Mononuclear cell (primary cell): ENCODE results near the gene PKIB. TPM values are rescaled to one million over a fixed set of nuclear protein-coding genes. Genes with fewer than 3 reads are reported as not detected.

Experiments
- H3K27me3 ChIP-seq: 2 replicates; pipeline ENCODE4 v1.6.0; 2011; ENCODE audit warnings: low read length, control low read depth; ENCODE audit not compliant: insufficient read depth
- H3K4me1 ChIP-seq: 2 replicates; pipeline ENCODE4 v1.5.1; 2011; ENCODE audit warnings: mild to moderate bottlenecking, low read length, control low read depth; ENCODE audit not compliant: insufficient read depth
- H3K4me3 ChIP-seq: 2 replicates; pipeline ENCODE4 v1.5.1; 2011; ENCODE audit warnings: mild to moderate bottlenecking, low read length, moderate library complexity
- H3K9me3 ChIP-seq: 2 replicates; pipeline ENCODE4 v1.5.1; 2011; ENCODE audit warnings: low read depth, mild to moderate bottlenecking, control low read depth, low read length
- total RNA-seq: library from RNA; depleted of rRNA; stranded (reverse); fragments of >200 nt; gene quantifications from one replicate; pipeline ENCODE4 v1.2.3, GENCODE V29; 2012

PKIB gene
- total RNA-seq, 1 donor, result 2.1 TPM

DNA sequence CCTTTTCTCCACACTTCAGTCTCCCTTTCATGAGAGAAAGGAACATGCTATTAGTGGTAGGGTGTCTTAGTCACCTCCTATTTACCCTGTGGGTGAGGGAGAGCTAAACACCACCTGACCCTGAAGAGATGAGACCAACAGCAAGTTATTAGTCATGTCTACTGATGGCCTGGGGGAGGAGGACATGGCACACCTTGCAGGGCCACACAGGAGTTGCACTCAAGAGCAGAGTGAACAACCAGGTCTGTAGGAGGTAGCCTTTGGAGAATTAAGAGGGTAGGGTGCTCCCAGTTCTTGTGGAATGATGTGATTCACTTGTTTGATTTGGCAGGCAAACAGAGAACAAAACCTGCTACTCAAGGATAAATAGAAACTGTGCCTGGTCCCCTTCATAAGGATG lies 86.6 kb downstream of the PKIB start:
- Histone ChIP-seq H3K4me3 (no peak overlapping the region), H3K9me3 (no peaks in the 10 kb centered on the region), H3K27me3 (no peaks in the 10 kb centered on the region), H3K4me1 (no peaks in the 10 kb centered on the region)

DNA sequence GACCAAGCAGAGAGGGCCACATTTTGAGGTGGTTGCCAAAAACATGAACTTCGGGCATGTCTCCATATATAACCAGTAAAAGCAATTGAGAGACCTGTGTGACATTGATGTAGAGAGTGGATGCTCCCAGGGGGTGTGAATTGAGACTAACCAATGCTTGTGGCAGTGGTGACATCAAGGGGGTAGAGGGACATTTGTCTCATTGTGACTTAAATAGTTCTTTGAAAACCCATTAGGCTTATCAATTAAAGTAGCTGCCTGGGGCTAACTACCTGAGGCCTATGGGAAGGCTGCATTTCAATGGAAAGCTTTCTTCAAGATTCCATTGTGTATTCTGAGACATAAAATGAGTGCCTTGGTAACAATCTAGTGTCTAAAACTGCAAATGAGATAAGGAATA lies 87.3 kb downstream of the PKIB start:
- Histone ChIP-seq H3K9me3 (no peaks in the 10 kb centered on the region), H3K27me3 (no peaks in the 10 kb centered on the region), H3K4me1 (no peaks in the 10 kb centered on the region), H3K4me3 (no peak overlapping the region)

DNA sequence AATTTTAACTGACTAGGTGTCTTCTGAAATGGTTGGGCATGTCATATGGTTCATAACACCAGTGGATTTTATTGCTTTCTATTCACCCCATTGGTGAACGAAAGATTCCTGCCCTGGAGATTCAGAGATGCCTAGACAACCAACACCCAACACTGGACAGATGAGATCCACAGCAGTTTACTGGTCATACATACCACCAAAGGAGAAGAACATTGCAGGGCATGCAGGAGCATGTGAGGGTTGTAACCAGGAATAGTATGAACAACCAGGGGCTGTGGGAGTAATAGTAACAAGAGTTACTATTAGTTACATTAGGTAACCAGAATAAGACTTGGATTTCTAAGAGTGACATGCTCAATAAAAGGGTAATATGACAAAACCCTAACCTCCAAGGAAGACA lies 91.5 kb downstream of the PKIB start:
- Histone ChIP-seq H3K9me3 (no peaks in the 10 kb centered on the region), H3K27me3 (no peaks in the 10 kb centered on the region), H3K4me3 (no peak overlapping the region), H3K4me1 (no peaks in the 10 kb centered on the region)

DNA sequence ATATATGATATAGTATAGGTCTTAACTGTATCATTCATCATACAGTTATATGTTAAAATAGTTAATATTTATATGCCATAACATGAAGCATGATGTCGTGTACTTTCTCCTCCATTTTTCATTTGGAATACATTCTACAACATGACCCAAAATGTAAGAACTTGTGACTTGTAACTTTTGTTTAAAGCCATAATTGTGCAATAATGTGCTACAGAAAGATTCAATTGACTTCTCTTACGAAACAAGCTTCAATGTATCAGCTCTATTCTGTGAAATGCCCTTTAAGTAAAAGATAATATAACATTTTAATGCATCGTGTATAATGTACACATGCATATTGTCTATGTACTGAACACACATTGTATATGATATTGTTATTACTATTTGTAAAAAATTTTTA lies 92.6 kb downstream of the PKIB start:
- Histone ChIP-seq H3K9me3 (no peaks in the 10 kb centered on the region), H3K4me1 (no peaks in the 10 kb centered on the region), H3K27me3 (peaks cover under 1% of the 10 kb centered on the region), H3K4me3 (no peak overlapping the region)

DNA sequence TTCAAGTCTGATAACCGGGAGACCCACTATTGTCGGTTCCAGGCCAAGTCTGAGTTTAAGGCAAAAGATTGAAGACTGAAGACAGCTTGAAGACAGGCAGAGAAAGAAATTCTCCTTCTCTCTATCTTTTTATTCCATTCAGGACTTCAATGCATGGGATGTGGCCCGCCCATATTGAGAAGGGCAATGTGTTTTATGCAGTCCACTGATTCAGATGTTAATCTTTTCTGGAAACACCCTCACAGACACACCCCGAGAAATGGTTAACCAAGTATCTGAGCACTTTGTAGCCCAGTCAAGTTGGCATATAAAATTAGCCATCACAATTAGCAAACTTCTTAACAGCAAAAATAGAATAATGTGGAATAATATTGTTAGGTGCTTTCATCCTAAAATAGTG lies 93.9 kb downstream of the PKIB start:
- no peaks in the 10 kb centered on the region for H3K9me3 ChIP-seq
- peaks cover 11% of the 10 kb centered on the region for H3K27me3 ChIP-seq
- no peak overlapping the region for H3K4me3 ChIP-seq
- H3K4me1 ChIP-seq, result no peaks in the 10 kb centered on the region

DNA sequence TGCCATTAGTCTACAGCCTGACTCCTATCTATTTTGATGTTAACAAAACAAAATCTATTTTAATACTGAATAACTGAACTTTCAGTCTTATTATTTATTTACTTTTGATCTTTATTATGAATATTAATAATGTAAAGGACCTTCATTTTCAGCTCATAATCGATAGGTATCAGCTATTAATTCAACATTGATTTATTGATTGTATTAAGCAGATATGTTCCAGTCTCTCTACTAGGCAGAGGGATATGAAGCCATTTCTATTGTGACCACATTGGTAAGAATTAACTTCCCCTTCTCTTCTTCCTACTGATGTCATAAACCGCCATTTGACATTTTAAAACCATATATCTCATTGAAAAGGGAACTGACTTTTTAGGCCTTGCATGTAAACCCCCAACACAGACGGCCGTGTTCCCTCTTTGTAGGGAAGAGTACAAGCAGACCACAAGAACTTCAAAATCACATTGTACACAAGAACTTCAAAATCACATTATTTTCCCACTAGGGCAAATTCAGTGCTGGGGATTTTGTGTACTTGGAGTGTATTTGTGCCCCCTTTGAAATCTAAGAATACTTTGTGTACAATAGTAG lies 99.8 kb downstream of the PKIB start:
- Histone ChIP-seq H3K9me3 (no peaks in the 10 kb centered on the region), H3K4me1 (peaks cover 15% of the 10 kb centered on the region), H3K27me3 (peaks cover 11% of the 10 kb centered on the region), H3K4me3 (no peak overlapping the region)

DNA sequence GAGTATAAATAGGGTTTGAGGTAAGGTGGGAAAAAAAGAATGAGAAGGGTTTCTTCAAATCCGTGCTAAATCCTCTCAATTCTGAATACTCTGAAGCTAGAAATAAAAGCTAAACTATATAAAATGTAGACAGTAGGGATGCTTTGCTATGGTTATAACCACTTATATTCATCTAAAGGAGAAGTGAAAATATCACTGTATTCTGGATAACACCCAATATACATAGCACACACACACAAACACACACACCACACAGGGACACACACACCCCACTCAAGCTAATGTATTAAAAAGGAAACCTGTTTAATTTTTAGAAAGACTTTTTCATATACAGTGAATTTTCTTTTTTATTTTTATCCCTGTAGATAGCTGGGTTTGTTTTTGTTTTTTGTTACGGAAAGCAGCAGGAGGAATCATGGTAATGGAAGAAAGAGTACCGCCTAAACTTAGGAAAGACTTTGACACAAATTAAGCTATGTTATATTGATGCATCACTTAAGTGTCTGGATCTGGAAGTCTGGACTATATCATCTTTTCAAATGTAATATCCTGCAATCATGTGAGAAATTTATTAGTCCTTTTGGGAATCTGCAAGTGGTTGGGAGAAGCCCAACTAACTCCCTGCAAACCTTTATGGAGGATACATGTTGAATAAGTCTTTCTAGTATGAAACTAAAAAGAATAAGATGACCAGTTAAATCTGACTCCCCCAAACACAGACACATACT lies 100.9 kb downstream of the PKIB start:
- H3K4me3 ChIP-seq, result no peak overlapping the region

DNA sequence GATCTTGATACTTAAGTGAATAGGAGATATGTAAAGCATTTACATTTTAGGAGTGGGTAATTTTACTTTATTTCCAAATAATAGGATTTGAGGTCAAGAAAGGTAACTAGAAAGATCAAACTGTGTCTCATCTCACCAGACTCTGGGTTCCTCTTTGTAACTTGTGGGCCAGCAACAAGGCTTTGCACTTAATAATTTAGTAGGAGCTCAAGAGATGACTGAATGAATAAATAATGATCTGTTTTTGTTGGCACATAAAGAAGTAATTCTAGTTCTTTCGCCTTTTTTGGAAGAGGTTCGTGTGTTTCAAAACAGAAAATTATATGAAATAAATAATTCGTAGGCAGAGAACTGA lies 101.9 kb downstream of the PKIB start:
- Histone ChIP-seq H3K4me3 (no peak overlapping the region), H3K27me3 (peaks cover 11% of the 10 kb centered on the region), H3K9me3 (no peaks in the 10 kb centered on the region), H3K4me1 (peaks cover 15% of the 10 kb centered on the region)

More for the DNA sequence above, 100.9 kb downstream of the PKIB start:
- H3K4me1 ChIP-seq, result peaks cover 15% of the 10 kb centered on the region
- peaks cover 11% of the 10 kb centered on the region for H3K27me3 ChIP-seq
- no peaks in the 10 kb centered on the region for H3K9me3 ChIP-seq

DNA sequence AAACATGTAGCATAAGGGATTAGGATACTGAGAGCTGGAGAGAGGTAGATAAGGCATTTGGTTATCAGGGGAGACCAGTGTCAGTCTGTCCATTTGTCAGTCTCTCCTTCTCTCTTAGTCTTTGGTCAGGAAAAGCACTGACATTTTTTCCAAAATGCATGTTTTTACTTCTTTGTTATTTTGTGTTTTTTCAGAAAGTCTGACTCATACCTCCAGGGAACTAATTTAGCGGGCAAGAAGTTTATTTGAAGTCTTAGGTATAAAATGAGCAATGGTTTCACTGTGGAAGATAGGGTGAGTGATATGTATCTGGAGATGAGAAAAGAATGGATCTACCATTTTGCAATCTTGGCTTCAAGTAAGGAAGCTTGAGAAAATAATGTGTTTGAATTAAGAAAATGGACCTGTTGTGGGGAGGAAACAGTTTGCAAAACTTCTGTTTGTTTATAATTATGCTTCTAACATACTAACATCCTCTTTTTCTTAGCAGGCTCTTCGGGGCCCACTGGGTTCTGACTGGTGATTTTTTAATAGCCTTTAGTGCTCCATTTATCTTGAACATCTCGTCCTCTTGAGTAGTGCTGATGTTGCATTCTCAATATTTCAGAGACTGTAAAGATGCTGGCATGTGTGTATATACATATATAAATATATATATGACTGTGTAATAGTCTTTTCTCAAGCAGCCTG lies 102.4 kb downstream of the PKIB start:
- H3K4me1 ChIP-seq, result peaks cover 15% of the 10 kb centered on the region
- H3K9me3 ChIP-seq, result no peaks in the 10 kb centered on the region
- H3K4me3 ChIP-seq, result no peak overlapping the region

DNA sequence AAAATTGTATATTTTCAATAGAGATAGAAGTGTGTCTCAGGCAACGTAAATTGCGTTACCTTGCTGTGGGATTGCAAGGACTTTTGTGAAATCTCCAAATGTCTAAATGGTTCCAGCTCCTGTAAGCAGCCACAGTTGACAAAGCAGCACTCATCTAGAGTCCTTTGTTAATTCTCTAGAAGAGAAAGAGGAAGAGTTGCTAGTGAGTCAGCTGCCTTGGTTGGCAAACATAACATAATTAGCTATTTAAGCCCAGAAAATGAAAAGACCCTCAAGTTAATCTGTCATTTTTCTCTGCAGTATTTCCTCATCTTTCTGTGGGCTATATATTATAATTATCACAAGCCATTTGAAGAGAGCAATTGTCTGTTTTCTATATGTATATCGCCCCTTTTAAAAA lies 102.9 kb downstream of the PKIB start:
- H3K4me1 ChIP-seq, result peaks cover 15% of the 10 kb centered on the region
- peaks cover 8% of the 10 kb centered on the region for H3K27me3 ChIP-seq
- no peak overlapping the region for H3K4me3 ChIP-seq
- no peaks in the 10 kb centered on the region for H3K9me3 ChIP-seq

More for the DNA sequence above, 102.4 kb downstream of the PKIB start:
- peaks cover 11% of the 10 kb centered on the region for H3K27me3 ChIP-seq

DNA sequence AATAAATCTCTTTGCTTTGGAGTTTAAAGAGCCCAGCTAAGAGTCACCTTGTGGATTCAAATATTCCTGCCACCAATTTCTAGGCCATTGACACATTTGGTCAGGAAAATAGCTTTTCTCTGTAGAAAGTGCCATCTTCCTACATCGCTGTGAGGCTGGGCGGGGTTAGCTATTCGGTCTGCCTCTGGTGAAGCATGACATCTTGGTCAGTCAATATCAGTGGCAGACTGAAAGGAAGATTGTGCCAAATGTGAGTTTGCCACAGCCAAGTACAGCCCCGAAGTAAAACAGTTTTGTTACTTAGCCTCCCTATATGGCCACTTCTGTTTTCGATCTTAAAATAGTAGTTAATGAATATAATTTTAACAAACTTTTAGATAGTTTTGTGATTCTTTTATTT lies 103.9 kb downstream of the PKIB start:
- no peaks in the 10 kb centered on the region for H3K27me3 ChIP-seq
- peaks cover 15% of the 10 kb centered on the region for H3K4me1 ChIP-seq
- no peak overlapping the region for H3K4me3 ChIP-seq
- H3K9me3 ChIP-seq, result no peaks in the 10 kb centered on the region

DNA sequence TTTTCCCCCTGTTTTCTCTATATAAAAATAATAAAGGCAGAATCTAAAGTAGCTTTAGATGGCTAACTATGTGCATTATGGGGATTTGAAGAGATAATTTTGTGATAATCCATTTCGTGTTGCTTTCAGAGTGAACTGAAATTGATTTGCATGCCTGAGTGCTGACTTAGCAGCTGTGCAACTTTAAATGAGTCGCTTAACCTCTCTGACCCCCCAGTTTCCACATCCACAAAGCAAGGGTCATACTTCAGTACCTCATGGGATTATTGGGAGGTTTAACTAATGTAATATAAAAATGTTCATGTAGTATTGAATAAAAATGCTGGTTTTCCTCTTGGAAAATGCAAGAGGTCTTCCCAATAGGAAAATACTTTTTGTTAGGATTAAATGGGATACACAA lies 105.5 kb downstream of the PKIB start:
- H3K27me3 ChIP-seq, result no peaks in the 10 kb centered on the region
- H3K4me1 ChIP-seq, result peaks cover 10% of the 10 kb centered on the region

DNA sequence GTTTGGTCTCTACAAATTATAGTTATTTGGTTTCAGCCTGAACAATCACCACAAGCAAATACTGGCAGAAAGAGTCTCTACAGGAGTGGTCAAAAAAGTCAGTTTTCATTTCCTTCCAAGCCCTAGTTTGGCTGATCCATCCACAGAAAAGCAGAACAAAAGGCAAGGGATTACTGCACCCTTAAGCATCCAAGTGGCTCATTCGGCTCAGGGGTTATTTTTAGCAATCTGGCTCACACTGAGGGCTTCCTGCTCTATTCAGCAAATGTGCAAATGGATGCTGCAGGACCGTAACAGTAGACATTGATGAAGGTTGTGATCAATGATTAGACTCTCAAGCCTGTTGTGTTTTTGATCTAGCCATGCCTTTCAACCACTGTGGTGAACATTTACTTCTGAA lies 107.1 kb downstream of the PKIB start:
- Histone ChIP-seq H3K9me3 (no peaks in the 10 kb centered on the region), H3K4me3 (no peak overlapping the region), H3K4me1 (peaks cover 8% of the 10 kb centered on the region), H3K27me3 (no peaks in the 10 kb centered on the region)

More for the DNA sequence above, 105.5 kb downstream of the PKIB start:
- no peak overlapping the region for H3K4me3 ChIP-seq
- H3K9me3 ChIP-seq, result no peaks in the 10 kb centered on the region

DNA sequence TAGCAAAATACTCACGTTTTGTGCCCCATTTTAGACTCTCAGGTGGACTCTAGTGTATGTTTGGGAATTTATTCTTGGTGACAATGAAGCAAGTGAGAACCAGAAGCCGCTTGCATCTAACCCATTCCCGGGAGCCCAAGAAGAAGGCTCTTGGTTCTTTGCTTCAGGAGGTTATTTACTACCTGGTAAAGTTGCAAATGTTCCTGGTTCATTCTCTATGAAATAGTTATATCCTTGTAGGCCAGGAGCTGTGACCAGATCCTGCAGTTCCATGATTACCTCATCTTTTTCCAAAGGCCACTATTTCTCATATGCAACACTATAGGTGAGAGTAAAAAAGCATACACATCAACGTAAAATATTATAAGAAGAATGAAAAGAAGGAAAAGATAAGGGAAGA lies 108.4 kb downstream of the PKIB start:
- Histone ChIP-seq H3K4me3 (no peak overlapping the region), H3K27me3 (no peaks in the 10 kb centered on the region), H3K4me1 (no peaks in the 10 kb centered on the region), H3K9me3 (no peaks in the 10 kb centered on the region)

DNA sequence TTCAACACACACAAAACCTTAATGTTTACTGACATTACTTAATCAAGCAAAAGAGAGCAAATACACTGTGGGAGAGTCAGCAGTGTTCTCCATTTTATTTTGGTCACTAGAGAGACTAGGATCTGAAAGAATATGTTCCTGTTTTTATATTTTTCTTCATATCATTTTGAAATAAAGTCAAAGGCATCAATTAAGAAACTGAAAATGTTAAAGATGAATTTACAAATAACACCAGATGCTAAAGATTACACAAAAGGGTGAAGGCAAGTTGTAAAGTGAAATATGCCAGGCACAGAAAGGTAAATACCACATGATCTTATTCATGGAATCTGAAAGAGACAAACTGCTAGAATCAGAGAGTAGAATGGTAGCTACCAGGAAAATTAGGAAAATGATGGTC lies 109.0 kb downstream of the PKIB start:
- no peaks in the 10 kb centered on the region for H3K4me1 ChIP-seq
- no peaks in the 10 kb centered on the region for H3K9me3 ChIP-seq
- no peak overlapping the region for H3K4me3 ChIP-seq
- H3K27me3 ChIP-seq, result no peaks in the 10 kb centered on the region

DNA sequence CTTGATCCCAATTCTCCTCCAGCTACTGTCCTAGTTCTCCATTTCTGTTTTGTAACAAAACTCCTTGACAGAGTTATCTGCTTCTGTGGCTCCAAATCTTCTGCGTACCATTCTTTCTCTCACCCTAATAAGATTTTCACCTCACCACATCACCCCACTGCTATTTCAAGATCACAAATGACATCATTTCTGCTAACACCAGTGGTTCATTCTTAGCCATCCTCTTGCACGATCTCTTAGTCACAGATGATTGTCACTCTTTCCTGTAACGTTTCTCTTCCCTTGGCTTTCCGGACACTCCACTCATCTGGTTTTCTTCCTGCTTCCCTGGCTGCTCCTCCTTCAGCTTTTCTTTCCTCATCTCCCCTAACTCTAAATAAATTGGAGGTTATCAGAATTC lies 112.5 kb downstream of the PKIB start:
- Histone ChIP-seq H3K9me3 (no peaks in the 10 kb centered on the region), H3K4me1 (no peaks in the 10 kb centered on the region), H3K27me3 (no peaks in the 10 kb centered on the region), H3K4me3 (no peak overlapping the region)
